IPS-18a (cell line): ENCODE data around the gene AHRR.
A peak's percentile ranks its signal among the peaks of the same experiment; 100 is the strongest.

ENCODE experiments used
- H3K27ac ChIP-seq: one replicate; pipeline ENCODE4 v1.5.1; 2013; ENCODE audit warnings: low read length
- H3K27me3 ChIP-seq: one replicate; pipeline ENCODE4 v1.6.1; 2013; ENCODE audit warnings: mild to moderate bottlenecking, low read length; ENCODE audit not compliant: control insufficient read depth, insufficient read depth
- H3K36me3 ChIP-seq: one replicate; pipeline ENCODE4 v1.6.1; 2013; ENCODE audit warnings: low read depth, low read length; ENCODE audit not compliant: control insufficient read depth
- H3K4me1 ChIP-seq: one replicate; pipeline ENCODE4 v1.6.1; 2013; ENCODE audit warnings: low read depth, low read length; ENCODE audit not compliant: control insufficient read depth
- H3K4me3 ChIP-seq: one replicate; pipeline ENCODE4 v1.5.1; 2013; ENCODE audit warnings: low read length
- H3K9ac ChIP-seq: one replicate; pipeline ENCODE4 v1.6.1; 2013; ENCODE audit warnings: mild to moderate bottlenecking, low read length, moderate library complexity
- H3K9me3 ChIP-seq: one replicate; pipeline ENCODE4 v1.6.1; 2013; ENCODE audit warnings: low read depth, low read length; ENCODE audit not compliant: control insufficient read depth

The AHRR gene

GRCh38 chr5:464843-465590 is 143.5 kb downstream of the AHRR start:
- no peak overlapping the region for H3K9ac ChIP-seq
- no peak overlapping the region for H3K27ac ChIP-seq
- no peaks in the 10 kb centered on the region for H3K9me3 ChIP-seq
- H3K36me3 ChIP-seq = peaks cover 34% of the 10 kb centered on the region
- H3K4me1 ChIP-seq = no peaks in the 10 kb centered on the region
- no peak overlapping the region for H3K4me3 ChIP-seq
- no peaks in the 10 kb centered on the region for H3K27me3 ChIP-seq

GRCh38 chr5:465591-466403 is 144.3 kb downstream of the AHRR start:
- H3K4me1 ChIP-seq = no peaks in the 10 kb centered on the region
- H3K9ac ChIP-seq = no peak overlapping the region
- H3K36me3 ChIP-seq = peaks cover 33% of the 10 kb centered on the region
- no peak overlapping the region for H3K27ac ChIP-seq
- H3K9me3 ChIP-seq = no peaks in the 10 kb centered on the region
- H3K27me3 ChIP-seq = no peaks in the 10 kb centered on the region
- H3K4me3 ChIP-seq = no peak overlapping the region

GRCh38 chr5:466661-467310 is 145.3 kb downstream of the AHRR start:
- peaks cover 32% of the 10 kb centered on the region for H3K36me3 ChIP-seq
- H3K27ac ChIP-seq = no peak overlapping the region
- H3K27me3 ChIP-seq = peaks cover 2% of the 10 kb centered on the region
- no peaks in the 10 kb centered on the region for H3K4me1 ChIP-seq
- no peaks in the 10 kb centered on the region for H3K9me3 ChIP-seq
- H3K4me3 ChIP-seq = no peak overlapping the region
- no peak overlapping the region for H3K9ac ChIP-seq

- Histone ChIP-seq H3K36me3 (peaks cover 21% of the 10 kb centered on the region), H3K27ac (no peak overlapping the region), H3K9me3 (no peaks in the 10 kb centered on the region), H3K4me3 (no peak overlapping the region), H3K9ac (no peak overlapping the region), H3K4me1 (no peaks in the 10 kb centered on the region), H3K27me3 (peaks cover 5% of the 10 kb centered on the region)
Measured at GRCh38 chr5:468401-468800, 146.9 kb downstream of the AHRR start.

GRCh38 chr5:469752-470483 is 148.4 kb downstream of the AHRR start:
- Histone ChIP-seq H3K4me3 (no peak overlapping the region), H3K27me3 (peaks cover 20% of the 10 kb centered on the region), H3K27ac (no peak overlapping the region), H3K4me1 (no peaks in the 10 kb centered on the region), H3K9me3 (no peaks in the 10 kb centered on the region), H3K9ac (no peak overlapping the region), H3K36me3 (peaks cover 11% of the 10 kb centered on the region)

GRCh38 chr5:470961-471749 is 149.6 kb downstream of the AHRR start:
- no peak overlapping the region for H3K27ac ChIP-seq
- H3K9me3 ChIP-seq = no peaks in the 10 kb centered on the region
- H3K36me3 ChIP-seq = peaks cover 7% of the 10 kb centered on the region
- no peak overlapping the region for H3K9ac ChIP-seq
- H3K4me3 ChIP-seq = no peak overlapping the region
- peaks cover 33% of the 10 kb centered on the region for H3K27me3 ChIP-seq
- H3K4me1 ChIP-seq = no peaks in the 10 kb centered on the region

- H3K36me3 ChIP-seq = peaks cover 1% of the 10 kb centered on the region
- H3K9ac ChIP-seq = no peak overlapping the region
- no peaks in the 10 kb centered on the region for H3K4me1 ChIP-seq
- peak overlapping the region; percentile 57 for H3K4me3 ChIP-seq
- no peaks in the 10 kb centered on the region for H3K9me3 ChIP-seq
- H3K27ac ChIP-seq = no peak overlapping the region
- H3K27me3 ChIP-seq = peaks cover 38% of the 10 kb centered on the region
Measured at GRCh38 chr5:471750-472058, 150.2 kb downstream of the AHRR start.

- Histone ChIP-seq H3K4me3 (peak overlapping the region; percentile 57), H3K36me3 (no peaks in the 10 kb centered on the region), H3K9me3 (no peaks in the 10 kb centered on the region), H3K27ac (no peak overlapping the region), H3K4me1 (no peaks in the 10 kb centered on the region), H3K9ac (peak overlapping the region; percentile 79), H3K27me3 (peaks cover 42% of the 10 kb centered on the region)
Measured at GRCh38 chr5:472076-472655, 150.7 kb downstream of the AHRR start.

GRCh38 chr5:472656-473550 is 151.4 kb downstream of the AHRR start:
- peaks cover 47% of the 10 kb centered on the region for H3K27me3 ChIP-seq
- no peaks in the 10 kb centered on the region for H3K9me3 ChIP-seq
- H3K9ac ChIP-seq = peak overlapping the region; percentile 79
- peak overlapping the region; percentile 60 for H3K4me3 ChIP-seq
- no peak overlapping the region for H3K27ac ChIP-seq
- no peaks in the 10 kb centered on the region for H3K36me3 ChIP-seq
- H3K4me1 ChIP-seq = no peaks in the 10 kb centered on the region
